Measurements from ENCODE around the gene ZBTB20. TPM values are rescaled to one million over a fixed set of nuclear protein-coding genes. Genes with fewer than 3 reads are reported as not detected.

The ZBTB20 gene
- polyA plus RNA-seq, 1 donor from 2014 or later = 4.8 TPM

DNA sequence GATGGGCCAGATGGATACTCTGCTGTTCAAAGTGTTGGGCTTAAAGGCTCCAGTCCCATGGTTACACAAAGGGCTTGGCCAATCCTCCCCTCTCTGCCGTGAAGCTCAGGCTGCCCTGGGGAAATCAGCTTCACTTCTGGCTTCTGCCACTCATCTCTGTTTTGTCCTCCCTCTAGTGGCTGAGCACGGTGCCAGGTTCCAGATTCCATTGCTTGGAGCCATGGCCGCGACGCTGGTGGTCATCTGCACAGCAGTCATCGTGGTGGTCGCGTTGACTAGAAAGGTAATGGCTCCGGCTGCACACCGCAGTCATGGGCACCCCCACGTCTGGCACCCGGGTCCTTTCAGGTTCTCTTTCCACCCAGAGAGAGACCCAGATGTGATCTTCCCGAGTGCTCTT, 847.7 kb downstream of the ZBTB20 start:
- Histone ChIP-seq H3K27me3 (ENCODE audit: insufficient read depth, low read depth, low read length) (no peaks in the 10 kb centered on the region), H3K27ac (ENCODE audit: low read length) (no peak overlapping the region), H3K4me3 (ENCODE audit: low read length) (no peak overlapping the region), H2AFZ (ENCODE audit: low read depth, low read length) (no peak overlapping the region), H3K9me2 (ENCODE audit: insufficient read depth, low read length) (no peaks in the 10 kb centered on the region), H3K36me3 (ENCODE audit: insufficient read depth, low read length) (no peaks in the 10 kb centered on the region), H4K20me1 (ENCODE audit: insufficient read depth) (no peaks in the 10 kb centered on the region), H3K9me3 (ENCODE audit: low read length) (no peaks in the 10 kb centered on the region), H3K79me2 (replicated peaks; ENCODE audit: insufficient read depth, low read length) (no peaks in the 10 kb centered on the region), H3K4me2 (ENCODE audit: low read length) (no peak overlapping the region), H3K9ac (ENCODE audit: low read length) (no peak overlapping the region), H3F3A (ENCODE audit: insufficient read depth, low read length, poor library complexity, severe bottlenecking) (no peaks in the 10 kb centered on the region)
- TF ChIP-seq TAF1 (IDR thresholded peaks at IDR 0.05; ENCODE audit: low read depth) = no peak
- no peak for TF ChIP-seq MXI1 (conservative IDR thresholded peaks at IDR 0.05; ENCODE audit: poor library complexity, severe bottlenecking)
- TF ChIP-seq, protein P1, sequence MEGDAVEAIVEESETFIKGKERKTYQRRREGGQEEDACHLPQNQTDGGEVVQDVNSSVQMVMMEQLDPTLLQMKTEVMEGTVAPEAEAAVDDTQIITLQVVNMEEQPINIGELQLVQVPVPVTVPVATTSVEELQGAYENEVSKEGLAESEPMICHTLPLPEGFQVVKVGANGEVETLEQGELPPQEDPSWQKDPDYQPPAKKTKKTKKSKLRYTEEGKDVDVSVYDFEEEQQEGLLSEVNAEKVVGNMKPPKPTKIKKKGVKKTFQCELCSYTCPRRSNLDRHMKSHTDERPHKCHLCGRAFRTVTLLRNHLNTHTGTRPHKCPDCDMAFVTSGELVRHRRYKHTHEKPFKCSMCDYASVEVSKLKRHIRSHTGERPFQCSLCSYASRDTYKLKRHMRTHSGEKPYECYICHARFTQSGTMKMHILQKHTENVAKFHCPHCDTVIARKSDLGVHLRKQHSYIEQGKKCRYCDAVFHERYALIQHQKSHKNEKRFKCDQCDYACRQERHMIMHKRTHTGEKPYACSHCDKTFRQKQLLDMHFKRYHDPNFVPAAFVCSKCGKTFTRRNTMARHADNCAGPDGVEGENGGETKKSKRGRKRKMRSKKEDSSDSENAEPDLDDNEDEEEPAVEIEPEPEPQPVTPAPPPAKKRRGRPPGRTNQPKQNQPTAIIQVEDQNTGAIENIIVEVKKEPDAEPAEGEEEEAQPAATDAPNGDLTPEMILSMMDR (IDR thresholded peaks at IDR 0.05; ENCODE audit: poor library complexity, severe bottlenecking) = no peak
- TF ChIP-seq RAD21 (conservative IDR thresholded peaks at IDR 0.05) = no peak

GRCh38 chr3:114295946-114296345, 851.1 kb downstream of the ZBTB20 start:
- TF ChIP-seq EP300 (conservative IDR thresholded peaks at IDR 0.05; ENCODE audit: poor library complexity, severe bottlenecking) (no peak), EZH2 (IDR thresholded peaks at IDR 0.05; ENCODE audit: borderline replicate concordance, insufficient read depth, low read length, poor library complexity, severe bottlenecking) (no peak), POLR2AphosphoS5 (IDR thresholded peaks at IDR 0.05) (no peak), MXI1 (conservative IDR thresholded peaks at IDR 0.05; ENCODE audit: poor library complexity, severe bottlenecking) (no peak), REST (IDR thresholded peaks at IDR 0.05; ENCODE audit: borderline replicate concordance) (no peak), TAF1 (IDR thresholded peaks at IDR 0.05; ENCODE audit: low read depth) (no peak), RAD21 (conservative IDR thresholded peaks at IDR 0.05) (no peak), SMC3 (conservative IDR thresholded peaks at IDR 0.05; ENCODE audit: poor library complexity) (no peak)
- TF ChIP-seq, protein P1 (IDR thresholded peaks at IDR 0.05; ENCODE audit: poor library complexity, severe bottlenecking) = no peak
- no peak overlapping the region for H3K27ac ChIP-seq (ENCODE audit: low read length)
- no peaks in the 10 kb centered on the region for H3F3A ChIP-seq (ENCODE audit: insufficient read depth, low read length, poor library complexity, severe bottlenecking)
- no peaks in the 10 kb centered on the region for H3K27me3 ChIP-seq (ENCODE audit: insufficient read depth, low read depth, low read length)
- H3K9me3 ChIP-seq (ENCODE audit: low read length) = no peaks in the 10 kb centered on the region
- no peak overlapping the region for H2AFZ ChIP-seq (ENCODE audit: low read depth, low read length)
- H4K20me1 ChIP-seq (ENCODE audit: insufficient read depth) = no peaks in the 10 kb centered on the region
- no peak overlapping the region for H3K4me2 ChIP-seq (ENCODE audit: low read length)
- H3K9me2 ChIP-seq (ENCODE audit: insufficient read depth, low read length) = no peaks in the 10 kb centered on the region
- no peaks in the 10 kb centered on the region for H3K36me3 ChIP-seq (ENCODE audit: insufficient read depth, low read length)
- H3K4me3 ChIP-seq (ENCODE audit: low read length) = no peak overlapping the region
- H3K9ac ChIP-seq (ENCODE audit: low read length) = no peak overlapping the region
- H3K79me2 ChIP-seq (replicated peaks; ENCODE audit: insufficient read depth, low read length) = no peaks in the 10 kb centered on the region

Measured in neural cell (in vitro differentiated cells).